NCI-H1417 treated with DMSO at 0.1 percent for 48 hours (cell line): Measurements from ENCODE around the gene GLI3.

Experiments
- DNase-seq: peaks from one replicate; lab custom pipeline; 2025; lab: John Stamatoyannopoulos, UW

Gene GLI3

GRCh38 chr7:42236976-42237810, at the start of gene GLI3:
Gene GLI3, minus strand, starts transcription at chr7:42237209. Its CDS starts 13,956 bp downstream, at chr7:42223253.
- no peak for DNase-seq

- DNase-seq = no peak
Observed at GRCh38 chr7:42285383-42285824, 48.4 kb upstream of the GLI3 start.

- DNase-seq = no peak
Observed at GRCh38 chr7:42283553-42283952, 46.5 kb upstream of the GLI3 start.

- no peak for DNase-seq
Observed at GRCh38 chr7:42278344-42278743, 41.3 kb upstream of the GLI3 start.

- no peak for DNase-seq
Observed at GRCh38 chr7:42274053-42274452, 37.0 kb upstream of the GLI3 start.

GRCh38 chr7:42272793-42273665, 36.0 kb upstream of the GLI3 start:
- DNase-seq = no peak

GRCh38 chr7:42269161-42269560, 32.2 kb upstream of the GLI3 start:
- no peak for DNase-seq

GRCh38 chr7:42264702-42265101, 27.7 kb upstream of the GLI3 start:
- DNase-seq = no peak

- DNase-seq = no peak
Observed at GRCh38 chr7:42263971-42264370, 27.0 kb upstream of the GLI3 start.

GRCh38 chr7:42262964-42263363, 26.0 kb upstream of the GLI3 start:
- no peak for DNase-seq

- DNase-seq = no peak
Observed at GRCh38 chr7:42254217-42254616, 17.2 kb upstream of the GLI3 start.

- DNase-seq = no peak
Observed at GRCh38 chr7:42253316-42253715, 16.3 kb upstream of the GLI3 start.

GRCh38 chr7:42250411-42250810, 13.4 kb upstream of the GLI3 start:
- no peak for DNase-seq

- no peak for DNase-seq
Observed at GRCh38 chr7:42248579-42248978, 11.6 kb upstream of the GLI3 start.

- no peak for DNase-seq
Observed at GRCh38 chr7:42247301-42247700, 10.3 kb upstream of the GLI3 start.

- no peak for DNase-seq
Observed at GRCh38 chr7:42244828-42245227, 7.8 kb upstream of the GLI3 start.

- no peak for DNase-seq
Observed at GRCh38 chr7:42242381-42242780, 5.4 kb upstream of the GLI3 start.

- DNase-seq = no peak
Observed at GRCh38 chr7:42241424-42241823, 4.4 kb upstream of the GLI3 start.

- no peak for DNase-seq
Observed at GRCh38 chr7:42240416-42240815, 3.4 kb upstream of the GLI3 start.

- no peak for DNase-seq
Observed at GRCh38 chr7:42238709-42239366, 1.8 kb upstream of the GLI3 start.

- no peak for DNase-seq
Observed at GRCh38 chr7:42237811-42238541, 967 bp upstream of the GLI3 start.
